Measurements from ENCODE around the gene HLCS. TPM values are rescaled to one million over a fixed set of nuclear protein-coding genes. Genes with fewer than 3 reads are reported as not detected.

Gene HLCS
- polyA plus RNA-seq, 1 of the 3 experiments (the other 2 are of a cell fraction) = 13.0 TPM

DNA sequence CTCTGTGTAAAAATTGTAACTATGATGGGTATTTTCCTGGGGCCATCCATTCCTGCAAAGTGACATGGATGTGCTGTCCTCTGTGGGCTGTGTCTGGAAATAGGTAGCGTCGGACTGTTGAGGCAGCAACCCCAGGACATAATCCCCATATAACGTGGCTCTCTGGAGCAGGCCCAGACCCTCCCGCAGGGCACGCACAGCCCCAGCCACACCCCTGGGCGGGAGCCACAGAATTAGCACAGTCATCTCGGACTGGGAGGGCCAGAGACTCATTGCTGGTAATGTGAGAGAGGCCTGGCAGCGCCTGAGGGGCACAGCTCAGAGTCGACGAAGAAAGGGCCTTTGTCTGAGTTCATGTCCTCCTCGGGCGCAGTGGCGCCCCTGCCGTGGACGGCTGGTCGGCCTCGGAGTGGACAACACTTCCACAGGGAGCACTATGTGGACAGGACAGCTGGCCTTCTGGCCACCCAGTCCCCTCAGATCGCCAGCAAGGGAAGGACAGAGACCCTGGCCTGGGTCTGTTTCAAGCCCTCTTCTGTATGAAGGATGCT lies 247.4 kb downstream of the HLCS start (continued):
- no peak for TF ChIP-seq PBX3 (IDR thresholded peaks at IDR 0.05)
- TF ChIP-seq USF2 (IDR thresholded peaks at IDR 0.05; ENCODE audit: borderline replicate concordance, low read depth, low read length) = no peak
- no peak for TF ChIP-seq SIN3A (IDR thresholded peaks at IDR 0.05; ENCODE audit: borderline replicate concordance, low read depth, low read length)
- TF ChIP-seq, protein P1, sequence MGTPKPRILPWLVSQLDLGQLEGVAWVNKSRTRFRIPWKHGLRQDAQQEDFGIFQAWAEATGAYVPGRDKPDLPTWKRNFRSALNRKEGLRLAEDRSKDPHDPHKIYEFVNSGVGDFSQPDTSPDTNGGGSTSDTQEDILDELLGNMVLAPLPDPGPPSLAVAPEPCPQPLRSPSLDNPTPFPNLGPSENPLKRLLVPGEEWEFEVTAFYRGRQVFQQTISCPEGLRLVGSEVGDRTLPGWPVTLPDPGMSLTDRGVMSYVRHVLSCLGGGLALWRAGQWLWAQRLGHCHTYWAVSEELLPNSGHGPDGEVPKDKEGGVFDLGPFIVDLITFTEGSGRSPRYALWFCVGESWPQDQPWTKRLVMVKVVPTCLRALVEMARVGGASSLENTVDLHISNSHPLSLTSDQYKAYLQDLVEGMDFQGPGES (IDR thresholded peaks at IDR 0.05; ENCODE audit: low read depth, low read length) = no peak

DNA sequence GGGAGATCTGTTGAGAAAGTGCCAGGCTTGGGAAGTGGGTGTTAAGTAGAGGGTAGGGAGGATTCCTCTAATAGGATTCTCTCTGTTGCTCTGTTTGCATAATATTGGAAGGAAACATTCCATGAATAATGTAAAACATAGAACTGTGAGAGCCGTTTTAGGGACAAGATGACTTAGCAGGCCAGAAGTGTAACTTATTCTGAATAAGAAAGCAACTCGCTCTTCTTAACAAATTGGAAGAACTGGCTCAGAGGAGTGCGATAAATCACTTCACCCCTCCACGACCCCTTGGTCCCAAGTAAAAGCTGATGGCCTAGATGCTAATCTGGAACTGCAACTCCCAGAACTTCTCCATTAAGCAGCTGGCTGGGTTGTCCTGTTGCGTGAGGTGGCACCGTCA lies 248.5 kb downstream of the HLCS start:
- peaks cover 80% of the 10 kb centered on the region for H3K27me3 ChIP-seq (ENCODE audit: insufficient read depth)
- H3K4me1 ChIP-seq (ENCODE audit: control insufficient read depth in 1 of 2, insufficient read depth in 2 of 2, low read depth in 1 of 2, low read length in 1 of 2) = no peaks in the 10 kb centered on the region; a peak in 1 of 4 replicates
- H3K4me2 ChIP-seq = no peak overlapping the region
- no peak for DNase-seq
- H3K9me3 ChIP-seq = no peaks in the 10 kb centered on the region
- no peaks in the 10 kb centered on the region for H3F3A ChIP-seq (replicated peaks; ENCODE audit: insufficient read depth)
- no peaks in the 10 kb centered on the region for H4K20me1 ChIP-seq (ENCODE audit: insufficient read depth)
- ChIA-PET CTCF (interaction anchor here (1.1 to 1.6 kb wide), 2 partner anchors 13 to 239 kb away, joined by 3 to 5 read pairs; no protein-coding TSS in a partner anchor), POLR2A (no interaction called here)
- TF ChIP-seq REST (IDR thresholded peaks at IDR 0.05; ENCODE audit: low read depth, low read length) (no peak), MXI1 (IDR thresholded peaks at IDR 0.05; ENCODE audit: low read depth, low read length) (no peak), NFIC (IDR thresholded peaks at IDR 0.05; ENCODE audit: borderline replicate concordance) (no peak), SIN3A (IDR thresholded peaks at IDR 0.05; ENCODE audit: borderline replicate concordance, low read depth, low read length) (no peak), FOXM1 (IDR thresholded peaks at IDR 0.05; ENCODE audit: low read depth) (no peak), NRF1 (IDR thresholded peaks at IDR 0.05; ENCODE audit: low read depth, low read length) (no peak)
- H3K27ac ChIP-seq (ENCODE audit: low read depth in 2 of 2, low read length in 1 of 2) = no peak overlapping the region
- no peak overlapping the region for H3K4me3 ChIP-seq (ENCODE audit: low read depth in 2 of 2, low read length in 1 of 2)
- no peaks in the 10 kb centered on the region for H3K79me2 ChIP-seq (ENCODE audit: insufficient read depth)
- no peaks in the 10 kb centered on the region for H3K36me3 ChIP-seq (replicated peaks in 1 of 2; ENCODE audit: control insufficient read depth in 1 of 2, insufficient read depth in 2 of 2, low read length in 1 of 2)
- no peak overlapping the region for H3K9ac ChIP-seq
- H3K9me2 ChIP-seq = no peaks in the 10 kb centered on the region
- 60% methylated on average over 4 of the region's 6 CpGs for WGBS (ENCODE audit: low lambda C conversion rate)
- no peak overlapping the region for H2AFZ ChIP-seq (ENCODE audit: low read depth)
